ENCODE data around the gene KISS1R.

GRCh38 chr19:870314-870713, 46.8 kb upstream of the KISS1R start:
- TF ChIP-seq CTCF (IDR thresholded peaks at IDR 0.05) = no peak
- TF ChIP-seq POLR2A (IDR thresholded peaks at IDR 0.05; ENCODE audit: low read depth) = no peak

All from esophagus muscularis mucosa (tissue), 3 donors.